Caco-2 (cell line): Measurements from ENCODE around the gene MAN1C1. TPM values are rescaled to one million over a fixed set of nuclear protein-coding genes. Genes with fewer than 3 reads are reported as not detected.

Experiments
- BruUV-seq: library from RNA; stranded (reverse); fragments of 400-500 nt; replicated peaks from 2 replicates; lab custom pipeline; 2021; lab: Mats Ljungman, UMichigan
- CTCF ChIA-PET: fragments of 300-600 bp; sonication (Branson Sonifier 250); formaldehyde crosslinking; loops from one replicate; lab custom pipeline; 2022; ENCODE audit warnings: antibody characterized with exemption; lab: Charles Lee
- POLR2A ChIA-PET: fragments of 300-600 bp; sonication (Branson Sonifier 250); formaldehyde crosslinking; loops from one replicate; lab custom pipeline; 2022; ENCODE audit warnings: antibody characterized with exemption; lab: Charles Lee
- DNase-seq, 2 experiments: peaks; one replicate each; pipeline versions ENCODE4 v3.0.0 to v3.0.0-alpha.2; 2020 to 2022
- H3K27me3 ChIP-seq: replicated peaks from 2 replicates; pipeline ENCODE4 v1.6.0; 2011; ENCODE audit warnings: low read length; ENCODE audit not compliant: control insufficient read depth, insufficient read depth
- H3K36me3 ChIP-seq: 2 replicates; pipeline ENCODE4 v1.5.1; 2011; ENCODE audit warnings: low read length; ENCODE audit not compliant: control insufficient read depth, insufficient read depth
- H3K4me1 ChIP-seq: fragments of 250-450 bp; sonication (Bioruptor Pico); 2 replicates; pipeline ENCODE4 v1.5.1; 2020; ENCODE audit warnings: mild to moderate bottlenecking
- H3K4me3 ChIP-seq: 2 replicates; pipeline ENCODE4 v1.5.1; 2011; ENCODE audit warnings: low read depth, mild to moderate bottlenecking, control low read depth, low read length
- H3K9me3 ChIP-seq: fragments of 250-450 bp; sonication (Bioruptor Pico); 2 replicates; pipeline ENCODE4 v1.5.1; 2020; ENCODE audit warnings: mild to moderate bottlenecking, moderate library complexity
- H3K27ac Mint-ChIP-seq: one replicate; pipeline ENCODE4 v1.8.0; 2022; ENCODE audit warnings: mixed read lengths; ENCODE audit not compliant: unreplicated experiment
- H3K27me3 Mint-ChIP-seq: one replicate; pipeline ENCODE4 v1.8.0; 2022; ENCODE audit warnings: mixed read lengths; ENCODE audit not compliant: insufficient read depth, unreplicated experiment
- H3K36me3 Mint-ChIP-seq: one replicate; pipeline ENCODE4 v1.8.0; 2022; ENCODE audit warnings: mild to moderate bottlenecking, mixed read lengths; ENCODE audit not compliant: insufficient read depth, unreplicated experiment
- H3K4me1 Mint-ChIP-seq: one replicate; pipeline ENCODE4 v1.8.0; 2022; ENCODE audit warnings: low read depth, mixed read lengths; ENCODE audit not compliant: unreplicated experiment
- H3K4me3 Mint-ChIP-seq: one replicate; pipeline ENCODE4 v1.8.0; 2022; ENCODE audit warnings: mild to moderate bottlenecking, moderate library complexity, mixed read lengths; ENCODE audit not compliant: unreplicated experiment
- H3K9me3 Mint-ChIP-seq: one replicate; pipeline ENCODE4 v1.8.0; 2022; ENCODE audit warnings: mixed read lengths; ENCODE audit not compliant: unreplicated experiment
- intact Hi-C: fragments of 100-400 bp; cut with micrococcal nuclease; formaldehyde crosslinking; loops from one replicate; pipeline ENCODE4 v1.10.0; 2022; ENCODE audit not compliant: unreplicated experiment
- total RNA-seq: library from RNA; stranded (reverse); gene quantifications from 2 replicates; pipeline ENCODE4 v1.2.3, GENCODE V29; 2022
- TF ChIP-seq, protein P1 (sequence below), 2 experiments: fragments of 200-600 bp in 1 of 2; IDR thresholded peaks; 1 replicate in 1 of 2; 2 replicates in 1 of 2; pipeline versions ENCODE4 v1.5.1 to v1.8.0; 2011 to 2022; ENCODE audit warnings: antibody characterized with exemption in 1 of 2, control low read depth in 1 of 2, inconsistent platforms in 1 of 2, low read depth in 1 of 2, low read length in 1 of 2, mild to moderate bottlenecking in 1 of 2, moderate library complexity in 1 of 2; ENCODE audit not compliant: insufficient read depth in 1 of 2, severe bottlenecking in 1 of 2, unreplicated experiment in 1 of 2

Gene MAN1C1
- total RNA-seq, 1 experiment from 2014 or later, result 2.7 TPM

- no peak for DNase-seq
- POLR2A ChIA-PET, result no interaction called here
- Histone ChIP-seq H3K4me1 (peaks cover 7% of the 10 kb centered on the region; the same call in 1 of the 2 replicates), H3K9me3 (no peaks in the 10 kb centered on the region), H3K36me3 (no peaks in the 10 kb centered on the region), H3K4me3 (no peak overlapping the region), H3K27me3 (no peaks in the 10 kb centered on the region)
- H3K27ac Mint-ChIP-seq, result no peak overlapping the region
- H3K9me3 Mint-ChIP-seq, result no peaks in the 10 kb centered on the region
- CTCF ChIA-PET, result no interaction called here
- TF ChIP-seq, protein P1, sequence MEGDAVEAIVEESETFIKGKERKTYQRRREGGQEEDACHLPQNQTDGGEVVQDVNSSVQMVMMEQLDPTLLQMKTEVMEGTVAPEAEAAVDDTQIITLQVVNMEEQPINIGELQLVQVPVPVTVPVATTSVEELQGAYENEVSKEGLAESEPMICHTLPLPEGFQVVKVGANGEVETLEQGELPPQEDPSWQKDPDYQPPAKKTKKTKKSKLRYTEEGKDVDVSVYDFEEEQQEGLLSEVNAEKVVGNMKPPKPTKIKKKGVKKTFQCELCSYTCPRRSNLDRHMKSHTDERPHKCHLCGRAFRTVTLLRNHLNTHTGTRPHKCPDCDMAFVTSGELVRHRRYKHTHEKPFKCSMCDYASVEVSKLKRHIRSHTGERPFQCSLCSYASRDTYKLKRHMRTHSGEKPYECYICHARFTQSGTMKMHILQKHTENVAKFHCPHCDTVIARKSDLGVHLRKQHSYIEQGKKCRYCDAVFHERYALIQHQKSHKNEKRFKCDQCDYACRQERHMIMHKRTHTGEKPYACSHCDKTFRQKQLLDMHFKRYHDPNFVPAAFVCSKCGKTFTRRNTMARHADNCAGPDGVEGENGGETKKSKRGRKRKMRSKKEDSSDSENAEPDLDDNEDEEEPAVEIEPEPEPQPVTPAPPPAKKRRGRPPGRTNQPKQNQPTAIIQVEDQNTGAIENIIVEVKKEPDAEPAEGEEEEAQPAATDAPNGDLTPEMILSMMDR (IDR thresholded peaks at IDR 0.05; ENCODE audit: insufficient read depth in 1 of 2, low read depth in 1 of 2, low read length in 1 of 2, severe bottlenecking in 1 of 2, unreplicated experiment in 1 of 2), result no peak
- H3K4me3 Mint-ChIP-seq, result no peak overlapping the region
- intact Hi-C loops, result no loop called here
- peaks cover 9% of the 10 kb centered on the region for H3K36me3 Mint-ChIP-seq
- no peaks in the 10 kb centered on the region for H3K4me1 Mint-ChIP-seq
- H3K27me3 Mint-ChIP-seq, result no peaks in the 10 kb centered on the region
- BruUV-seq, result TSS peak; percentile 43
Observed at GRCh38 chr1:25802915-25803314, 186.3 kb downstream of the MAN1C1 start.

DNA sequence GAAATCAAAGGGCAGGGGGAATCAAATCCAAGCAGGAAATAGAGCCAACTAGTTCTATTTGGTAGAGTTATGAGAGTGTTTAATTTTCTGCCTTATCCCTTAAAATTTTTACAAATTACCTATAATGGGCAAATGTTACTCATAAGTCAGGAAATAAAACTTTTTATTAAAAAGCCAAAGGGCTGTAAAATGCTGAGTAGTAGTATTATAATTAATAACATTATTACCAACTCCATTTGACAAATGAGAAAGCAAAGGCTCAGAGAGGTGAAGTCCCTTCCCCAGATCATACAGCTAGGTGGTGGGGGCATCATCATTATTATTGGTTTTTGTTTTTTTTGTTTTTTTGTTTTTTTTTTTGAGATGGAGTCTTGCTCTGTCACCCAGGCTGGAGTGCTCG is 186.8 kb downstream of the MAN1C1 start:
- H3K4me1 ChIP-seq, result peaks cover 7% of the 10 kb centered on the region; the same call in 1 of the 2 replicates
- no peak for DNase-seq
- no TSS peak for BruUV-seq
- Mint-ChIP-seq H3K27me3 (no peaks in the 10 kb centered on the region), H3K36me3 (peaks cover 9% of the 10 kb centered on the region), H3K4me1 (no peaks in the 10 kb centered on the region), H3K4me3 (no peak overlapping the region), H3K27ac (no peak overlapping the region), H3K9me3 (no peaks in the 10 kb centered on the region)
- H3K27me3 ChIP-seq, result no peaks in the 10 kb centered on the region
- TF ChIP-seq, protein P1 (IDR thresholded peaks at IDR 0.05; ENCODE audit: insufficient read depth in 1 of 2, low read depth in 1 of 2, low read length in 1 of 2, severe bottlenecking in 1 of 2, unreplicated experiment in 1 of 2), result no peak
- intact Hi-C loops, result no loop called here
- ChIA-PET POLR2A (no interaction called here), CTCF (no interaction called here)
- H3K36me3 ChIP-seq, result no peaks in the 10 kb centered on the region
- no peaks in the 10 kb centered on the region for H3K9me3 ChIP-seq
- H3K4me3 ChIP-seq, result no peak overlapping the region

- CTCF ChIA-PET, result no interaction called here
- H3K9me3 ChIP-seq, result no peaks in the 10 kb centered on the region
- DNase-seq, result no peak
- H3K36me3 ChIP-seq, result no peaks in the 10 kb centered on the region
- no peaks in the 10 kb centered on the region for H3K27me3 ChIP-seq
- intact Hi-C loops, result no loop called here
- POLR2A ChIA-PET, result no interaction called here
- Mint-ChIP-seq H3K27ac (no peak overlapping the region), H3K9me3 (no peaks in the 10 kb centered on the region), H3K27me3 (no peaks in the 10 kb centered on the region), H3K4me1 (no peaks in the 10 kb centered on the region), H3K4me3 (no peak overlapping the region), H3K36me3 (peaks cover 9% of the 10 kb centered on the region)
- BruUV-seq, result no TSS peak
- TF ChIP-seq, protein P1 (IDR thresholded peaks at IDR 0.05; ENCODE audit: insufficient read depth in 1 of 2, low read depth in 1 of 2, low read length in 1 of 2, severe bottlenecking in 1 of 2, unreplicated experiment in 1 of 2), result no peak
- H3K4me1 ChIP-seq, result peaks cover 4% of the 10 kb centered on the region; the same call in 1 of the 2 replicates
- no peak overlapping the region for H3K4me3 ChIP-seq
Observed at GRCh38 chr1:25804244-25804963, 187.8 kb downstream of the MAN1C1 start.
